Measurements from ENCODE around the gene ZSCAN10. TPM values are rescaled to one million over a fixed set of nuclear protein-coding genes. Genes with fewer than 3 reads are reported as not detected.
"Not testable (repeated sequence)": the region's sequence is repeated elsewhere in the genome, so short reads cannot be mapped to it uniquely, and the experiment has no call there.

The ZSCAN10 gene
- total RNA-seq, 1 experiment from 2014 or later, result 0.76 TPM

DNA sequence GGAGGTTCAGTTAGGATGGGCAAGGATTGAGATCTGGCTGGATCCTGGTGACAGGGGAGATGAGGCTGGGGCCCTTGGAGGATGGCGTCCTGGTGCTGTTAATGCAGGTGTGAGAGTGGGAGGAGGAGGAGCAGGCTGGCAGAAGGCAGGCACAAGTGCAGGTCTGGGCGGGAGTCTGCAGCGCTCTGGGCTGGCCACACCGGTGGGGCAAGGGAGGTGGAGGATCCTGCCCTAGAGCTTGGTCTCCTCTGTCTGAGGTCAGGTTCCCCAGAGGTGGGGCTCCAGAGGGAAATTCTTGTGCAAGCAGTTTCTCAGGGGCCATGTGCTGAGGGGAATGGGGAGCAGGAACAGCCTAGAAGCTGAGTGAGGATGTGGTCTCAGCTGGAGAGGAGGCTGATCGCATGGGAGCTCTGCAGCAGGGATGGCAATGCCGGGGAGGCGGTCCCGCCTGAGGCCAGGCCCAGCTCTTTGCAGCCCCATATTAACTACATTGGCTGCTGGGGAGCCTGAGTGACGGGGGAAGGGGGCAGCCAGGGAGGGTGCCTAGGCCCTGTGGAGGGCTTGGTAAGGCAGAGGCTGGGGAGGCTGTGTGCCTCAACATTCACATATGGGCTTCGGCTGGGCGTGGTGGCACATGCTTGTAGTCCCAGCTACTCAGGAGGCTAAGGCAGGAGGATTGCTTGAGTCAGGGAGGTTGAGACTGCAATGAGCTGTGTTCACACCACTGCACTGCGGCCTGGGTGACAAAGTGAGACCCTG, 46.3 kb downstream of the ZSCAN10 start:
- DNase-seq (ENCODE audit: low read depth, low spot score); H3K27me3 ChIP-seq (ENCODE audit: insufficient read depth, low read length); H4K20me1 ChIP-seq (ENCODE audit: insufficient read depth); H3K4me1 ChIP-seq (ENCODE audit: control insufficient read depth in 1 of 2, insufficient read depth in 2 of 2, low read length in 2 of 2); H3K9me3 ChIP-seq (ENCODE audit: control insufficient read depth in 1 of 2, insufficient read depth in 1 of 2, low read depth in 1 of 2, low read length in 2 of 2); CTCF ChIA-PET; H3K4me3 ChIP-seq (replicated peaks in 1 of 2; ENCODE audit: low read depth in 1 of 2, low read length in 2 of 2); RAD21 ChIA-PET (ENCODE audit: low non-redundant PET in 1 of 2, low total read pairs in 2 of 2, uncharacterized antibody in 2 of 2, unreplicated experiment in 2 of 2); H3K36me3 ChIP-seq (ENCODE audit: control insufficient read depth in 1 of 2, insufficient read depth in 2 of 2, low read length in 2 of 2); H3K79me2 ChIP-seq (ENCODE audit: insufficient read depth, low read length); H3K27ac ChIP-seq (ENCODE audit: low read depth, low read length); H3K9me2 ChIP-seq (ENCODE audit: insufficient read depth); POLR2A ChIA-PET; H3K4me2 ChIP-seq (ENCODE audit: low read length); H3K9ac ChIP-seq (ENCODE audit: low read length); BruUV-seq (replicated peaks); H2AFZ ChIP-seq (ENCODE audit: low read depth, low read length, poor library complexity, severe bottlenecking): not testable (repeated sequence)
- intact Hi-C loops (cut with micrococcal nuclease), result loop anchor here (10.0 kb wide), 1 partner anchor 122 kb away; no protein-coding TSS in a partner anchor
- ATAC-seq, result peak; percentile 24; the same call in 1 of the 2 replicates

DNA sequence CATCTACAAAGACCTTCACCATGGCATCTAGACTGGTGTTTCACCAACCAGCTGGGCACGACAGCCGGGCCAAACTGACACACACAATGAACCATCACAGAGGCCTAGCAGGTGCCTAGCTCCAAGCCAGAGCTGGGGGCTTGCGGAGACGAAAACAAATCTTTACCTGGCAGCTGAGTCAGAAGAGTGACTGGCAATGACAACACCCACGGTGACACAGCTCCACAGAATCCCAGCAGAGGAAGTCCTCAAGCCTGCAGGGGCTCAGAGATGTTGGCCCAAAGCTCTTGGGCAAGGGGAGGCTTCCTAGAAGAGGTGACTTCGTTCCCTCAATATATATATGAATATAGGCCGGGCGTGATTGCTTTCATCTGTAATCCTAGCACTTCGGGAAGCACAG, 47.6 kb downstream of the ZSCAN10 start:
- Histone ChIP-seq H3K79me2 (ENCODE audit: insufficient read depth, low read length) (no peaks in the 10 kb centered on the region), H3K9ac (ENCODE audit: low read length) (no peak overlapping the region), H3K4me2 (ENCODE audit: low read length) (no peak overlapping the region), H3K4me3 (replicated peaks in 1 of 2; ENCODE audit: low read depth in 1 of 2, low read length in 2 of 2) (no peak overlapping the region), H3K9me2 (ENCODE audit: insufficient read depth) (no peaks in the 10 kb centered on the region), H3K4me1 (ENCODE audit: control insufficient read depth in 1 of 2, insufficient read depth in 2 of 2, low read length in 2 of 2) (peaks cover 0 to 14% of the 10 kb centered on the region in 2 experiments; a peak in 1 of 4 replicates), H3K27ac (ENCODE audit: low read depth, low read length) (no peak overlapping the region), H3K9me3 (ENCODE audit: control insufficient read depth in 1 of 2, insufficient read depth in 1 of 2, low read depth in 1 of 2, low read length in 2 of 2) (no peaks in the 10 kb centered on the region), H3K27me3 (ENCODE audit: insufficient read depth, low read length) (no peaks in the 10 kb centered on the region), H2AFZ (ENCODE audit: low read depth, low read length, poor library complexity, severe bottlenecking) (no peak overlapping the region), H3K36me3 (ENCODE audit: control insufficient read depth in 1 of 2, insufficient read depth in 2 of 2, low read length in 2 of 2) (no peaks in the 10 kb centered on the region), H4K20me1 (ENCODE audit: insufficient read depth) (no peaks in the 10 kb centered on the region)
- ChIA-PET CTCF (no interaction called here), POLR2A (interaction anchor here (0.7 to 1.3 kb wide), 2 partner anchors 12 to 30 kb away, joined by 3 read pairs; no protein-coding TSS in a partner anchor), RAD21 (ENCODE audit: low non-redundant PET in 1 of 2, low total read pairs in 2 of 2, uncharacterized antibody in 2 of 2, unreplicated experiment in 2 of 2) (no interaction called here)
- BruUV-seq (replicated peaks), result no TSS peak
- no peak for TF ChIP-seq CBX3 (IDR thresholded peaks at IDR 0.05; ENCODE audit: low read depth)
- TF ChIP-seq JUND (IDR thresholded peaks at IDR 0.05), result no peak
- TF ChIP-seq, protein P1, sequence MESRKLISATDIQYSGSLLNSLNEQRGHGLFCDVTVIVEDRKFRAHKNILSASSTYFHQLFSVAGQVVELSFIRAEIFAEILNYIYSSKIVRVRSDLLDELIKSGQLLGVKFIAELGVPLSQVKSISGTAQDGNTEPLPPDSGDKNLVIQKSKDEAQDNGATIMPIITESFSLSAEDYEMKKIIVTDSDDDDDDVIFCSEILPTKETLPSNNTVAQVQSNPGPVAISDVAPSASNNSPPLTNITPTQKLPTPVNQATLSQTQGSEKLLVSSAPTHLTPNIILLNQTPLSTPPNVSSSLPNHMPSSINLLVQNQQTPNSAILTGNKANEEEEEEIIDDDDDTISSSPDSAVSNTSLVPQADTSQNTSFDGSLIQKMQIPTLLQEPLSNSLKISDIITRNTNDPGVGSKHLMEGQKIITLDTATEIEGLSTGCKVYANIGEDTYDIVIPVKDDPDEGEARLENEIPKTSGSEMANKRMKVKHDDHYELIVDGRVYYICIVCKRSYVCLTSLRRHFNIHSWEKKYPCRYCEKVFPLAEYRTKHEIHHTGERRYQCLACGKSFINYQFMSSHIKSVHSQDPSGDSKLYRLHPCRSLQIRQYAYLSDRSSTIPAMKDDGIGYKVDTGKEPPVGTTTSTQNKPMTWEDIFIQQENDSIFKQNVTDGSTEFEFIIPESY (IDR thresholded peaks at IDR 0.05; ENCODE audit: extremely low read depth, insufficient replicate concordance, low read length), result no peak
- TF ChIP-seq, protein P2, sequence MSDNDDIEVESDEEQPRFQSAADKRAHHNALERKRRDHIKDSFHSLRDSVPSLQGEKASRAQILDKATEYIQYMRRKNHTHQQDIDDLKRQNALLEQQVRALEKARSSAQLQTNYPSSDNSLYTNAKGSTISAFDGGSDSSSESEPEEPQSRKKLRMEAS (IDR thresholded peaks at IDR 0.05), result no peak
- TF ChIP-seq POLR2AphosphoS5 (IDR thresholded peaks at IDR 0.05; ENCODE audit: low read depth, low read length), result no peak
- TF ChIP-seq YY1 (IDR thresholded peaks at IDR 0.05; ENCODE audit: extremely low read depth, insufficient replicate concordance, low read depth, low read length), result no peak
- no peak for TF ChIP-seq TCF7L2 (IDR thresholded peaks at IDR 0.05; ENCODE audit: borderline replicate concordance, extremely low read depth, insufficient read depth, insufficient read length)
- no peak for TF ChIP-seq CEBPB (IDR thresholded peaks at IDR 0.05; ENCODE audit: low read depth)
- no peak for TF ChIP-seq SP1 (IDR thresholded peaks at IDR 0.05; ENCODE audit: low read depth)
- intact Hi-C loops (cut with micrococcal nuclease), result loop anchor here (10.0 kb wide), 1 partner anchor 123 kb away; no protein-coding TSS in a partner anchor
- no peak for DNase-seq (ENCODE audit: low read depth, low spot score)
- no peak for ATAC-seq

Data from HCT116 (cell line).